ENCODE results near the gene AGAP3. TPM values are rescaled to one million over a fixed set of nuclear protein-coding genes. Genes with fewer than 3 reads are reported as not detected.

The AGAP3 gene
- total and polyA plus RNA-seq, 11 donors, result 30.3 to 83.7 (median 55.6) TPM

DNA sequence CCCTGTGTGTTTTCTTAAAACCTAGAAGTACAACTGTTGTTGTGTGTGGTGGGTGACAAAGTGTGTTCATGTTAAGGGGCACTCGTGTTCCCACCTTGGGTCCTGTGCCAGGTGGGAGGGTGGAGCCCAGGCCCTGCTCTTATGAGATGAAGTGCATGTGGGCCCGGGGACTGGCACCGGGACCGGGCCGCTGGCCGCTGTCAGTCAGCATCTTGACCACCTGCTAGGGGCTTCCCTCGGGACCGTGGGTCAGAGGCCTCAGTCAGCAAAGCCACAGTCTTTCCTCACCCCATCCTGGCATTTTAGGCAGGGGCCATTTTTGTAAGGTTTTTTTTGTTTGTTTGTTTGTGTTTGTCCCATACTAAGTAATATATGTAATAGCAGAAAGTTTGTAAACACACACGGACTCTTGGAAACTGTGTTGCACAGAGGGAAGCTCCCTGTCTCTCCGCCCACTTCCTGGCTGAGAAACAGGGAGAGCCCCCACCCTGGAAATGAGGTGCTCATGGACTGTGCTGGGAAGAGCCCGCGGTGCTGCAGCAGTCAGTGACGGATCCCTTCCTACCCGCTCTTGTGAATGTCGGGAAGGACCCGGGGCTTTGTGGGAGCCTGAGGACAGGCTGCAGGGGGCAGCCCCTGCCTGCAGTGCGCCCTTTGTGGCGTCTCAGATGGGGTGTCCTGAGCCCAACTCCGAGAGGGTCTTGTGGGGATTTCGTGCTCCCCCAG lies 13.4 kb downstream of the AGAP3 start:
- Histone ChIP-seq H3K4me1 (peaks cover 0 to 32% (median 20%) of the 10 kb centered on the region in 12 donors), H3K27ac (no peak overlapping the region), H3K36me3 (peaks cover 0 to 12% (median 0%) of the 10 kb centered on the region in 9 donors), H3K27me3 (no peaks in the 10 kb centered on the region), H3K4me3 (peak overlapping the region in 2 of 12 donors; percentile 11 to 20), H3K9me3 (no peaks in the 10 kb centered on the region)
- DNase-seq (peak in 2 of 5 donors; percentile 37 to 52), ATAC-seq (peak; percentile 51 to 76 (median 57))
- 51 to 68% (median 65%) methylated on average over 17 to 20 of the region's 20 CpGs for WGBS, 4 donors
- intact Hi-C loops (cut with DNase I), result loop anchor here in 1 of 10 donors (10.0 kb wide), 1 partner anchor 75 kb away; the partner anchor contains the start of genes ABCB8 and ATG9B
- no peak for TF ChIP-seq CTCF (IDR thresholded peaks at IDR 0.05)
- TF ChIP-seq POLR2A (IDR thresholded peaks at IDR 0.05), result no peak

DNA sequence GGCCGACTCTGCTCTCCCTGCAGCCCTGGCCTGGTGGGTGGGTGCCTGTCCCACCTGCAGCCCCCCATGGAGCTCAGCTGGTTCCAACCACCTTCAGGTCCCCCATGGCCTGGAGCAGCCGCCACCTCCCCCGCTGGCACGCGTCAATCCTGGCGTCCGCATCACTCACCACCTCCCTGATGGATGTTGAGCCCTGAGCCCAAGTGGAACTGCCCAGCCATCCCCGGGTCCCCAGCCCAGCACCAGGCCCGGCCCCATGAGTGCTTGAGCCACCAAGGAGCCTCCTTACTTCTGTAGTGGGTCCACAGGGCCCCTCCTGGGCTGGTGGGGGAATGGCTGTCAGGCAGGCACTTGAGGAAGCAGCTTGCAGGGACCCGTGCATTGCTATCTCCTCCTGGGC lies 14.6 kb downstream of the AGAP3 start:
- ATAC-seq (peak in 1 of 4 donors; percentile 7), DNase-seq (no peak)
- no peak overlapping the region for H3K4me3 ChIP-seq
- H3K4me1 ChIP-seq, result peaks cover 0 to 38% (median 14%) of the 10 kb centered on the region in 12 donors
- intact Hi-C loops (cut with DNase I), result no loop called here
- H3K9me3 ChIP-seq, result no peaks in the 10 kb centered on the region
- peaks cover 0 to 12% (median 0%) of the 10 kb centered on the region in 9 donors for H3K36me3 ChIP-seq
- H3K27ac ChIP-seq, result no peak overlapping the region
- no peak for TF ChIP-seq CTCF (IDR thresholded peaks at IDR 0.05)
- TF ChIP-seq POLR2A (IDR thresholded peaks at IDR 0.05), result no peak
- 75 to 89% (median 85%) methylated on average over 7 to 10 of the region's 10 CpGs for WGBS, 4 donors
- H3K27me3 ChIP-seq, result no peaks in the 10 kb centered on the region

- DNase-seq (no peak), ATAC-seq (peak in 2 of 4 donors; percentile 7 to 15)
- no peaks in the 10 kb centered on the region for H3K9me3 ChIP-seq
- no peak overlapping the region for H3K4me3 ChIP-seq
- TF ChIP-seq CTCF (IDR thresholded peaks at IDR 0.05), result no peak
- peaks cover 0 to 38% (median 15%) of the 10 kb centered on the region in 12 donors for H3K4me1 ChIP-seq
- no peak overlapping the region for H3K27ac ChIP-seq
- intact Hi-C loops (cut with DNase I), result no loop called here
- H3K27me3 ChIP-seq, result no peaks in the 10 kb centered on the region
- 79 to 85% (median 81%) methylated on average over 23 to 24 of the region's 24 CpGs for WGBS, 4 donors
- H3K36me3 ChIP-seq, result peaks cover 0 to 12% (median 0%) of the 10 kb centered on the region in 9 donors
These were observed 15.5 kb downstream of the AGAP3 start for GRCh38 chr7:151101621-151102396.

DNA sequence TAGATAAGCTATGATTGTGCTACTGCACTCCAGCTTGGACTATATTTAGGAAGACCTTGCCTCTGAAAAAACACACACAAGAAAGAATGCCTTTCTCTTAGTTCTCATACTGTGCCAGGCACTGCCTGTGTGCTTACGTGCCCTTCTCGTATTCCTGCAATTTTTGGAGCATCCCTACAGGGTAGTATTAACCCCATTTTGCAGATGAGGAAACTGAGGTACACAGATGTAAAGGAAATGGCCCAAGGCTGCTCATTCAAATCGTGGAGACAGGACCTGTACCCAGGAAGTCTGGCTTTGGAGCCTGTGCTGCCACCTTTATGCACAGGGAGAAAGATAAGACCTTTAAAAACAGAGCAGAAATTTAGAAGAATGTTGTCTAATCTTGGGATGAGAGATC lies 16.7 kb downstream of the AGAP3 start:
- TF ChIP-seq CTCF (IDR thresholded peaks at IDR 0.05) (no peak), POLR2A (IDR thresholded peaks at IDR 0.05) (no peak)
- Histone ChIP-seq H3K36me3 (peaks cover 0 to 8% (median 0%) of the 10 kb centered on the region in 9 donors), H3K4me1 (peaks cover 0 to 32% (median 15%) of the 10 kb centered on the region in 12 donors), H3K9me3 (no peaks in the 10 kb centered on the region), H3K4me3 (no peak overlapping the region), H3K27ac (no peak overlapping the region), H3K27me3 (no peaks in the 10 kb centered on the region)
- DNase-seq (no peak), ATAC-seq (no peak)
- intact Hi-C loops (cut with DNase I), result no loop called here
- WGBS, 4 donors, result 76 to 85% (median 82%) methylated on average over 3 of the region's 3 CpGs
